HepG2 (cell line): ENCODE measurements around the gene MYO5B. TPM values are rescaled to one million over a fixed set of nuclear protein-coding genes. Genes with fewer than 3 reads are reported as not detected.

Experiments
- ATAC-seq: fragments of 200-7000 bp; cut with Tn5 transposase; 3 replicates; pipeline ENCODE4 v1.9.1; 2020; ENCODE audit warnings: mild to moderate bottlenecking, moderate library complexity
- BruUV-seq: library from RNA; stranded (reverse); fragments of 400-500 nt; replicated peaks from 2 replicates; lab custom pipeline; 2021; lab: Mats Ljungman, UMichigan
- CTCF ChIA-PET: fragments of 300-600 bp; formaldehyde crosslinking; extraction: SDS; loops from one replicate; lab custom pipeline; 2021; ENCODE audit warnings: low total read pairs, inconsistent platforms, low intra/inter-chr PET ratio; lab: Yijun Ruan, JAX
- POLR2A ChIA-PET: fragments of 350-600 bp; sonication (Branson Sonifier 250); formaldehyde crosslinking; loops from one replicate; lab custom pipeline; 2020; ENCODE audit warnings: antibody characterized with exemption, inconsistent platforms; lab: Yijun Ruan, JAX
- DNase-seq: peaks from one replicate; pipeline ENCODE4 v3.0.0-alpha.2; 2015; ENCODE audit warnings: low spot score
- FAIRE-seq: peaks from 3 replicates; lab custom pipeline; 2011; peaks lifted over from hg19 to GRCh38; lab: Jason Lieb, UNC
- H2AFZ ChIP-seq: one replicate; pipeline ENCODE4 v1.6.1; 2011; ENCODE audit warnings: low read length, inconsistent platforms
- H3K27ac ChIP-seq: fragments of 300-600 bp; 3 replicates; pipeline ENCODE4 v1.8.0; 2011; ENCODE audit warnings: mixed run types, mild to moderate bottlenecking, mixed read lengths, low read length, inconsistent platforms; ENCODE audit not compliant: insufficient read depth; ENCODE audit errors: extremely low read length
- H3K27me3 ChIP-seq, 2 experiments: fragments of 200-600 bp in 1 of 2; 2 replicates in 1 of 2; 3 replicates in 1 of 2; pipeline versions ENCODE4 v1.6.0 to v1.8.0; 2011; ENCODE audit warnings: low read length in 2 of 2, mild to moderate bottlenecking in 2 of 2, moderate library complexity in 2 of 2, inconsistent platforms in 1 of 2; ENCODE audit not compliant: insufficient read depth in 2 of 2, control insufficient read depth in 1 of 2
- H3K36me3 ChIP-seq, 2 experiments: fragments of 200-600 bp in 1 of 2; replicated peaks in 1 of 2; 2 replicates in 1 of 2; 3 replicates in 1 of 2; pipeline versions ENCODE4 v1.5.1 to v1.8.0; 2011; ENCODE audit warnings: low read length in 2 of 2, inconsistent platforms in 1 of 2; ENCODE audit not compliant: insufficient read depth in 2 of 2, control insufficient read depth in 1 of 2
- H3K4me1 ChIP-seq: 2 replicates; pipeline ENCODE4 v1.5.1; 2012; ENCODE audit warnings: low read length, inconsistent platforms; ENCODE audit not compliant: insufficient read depth
- H3K4me2 ChIP-seq: 2 replicates; pipeline ENCODE4 v1.6.0; 2011; ENCODE audit warnings: low read depth, low read length, inconsistent platforms
- H3K4me3 ChIP-seq, 3 experiments: fragments of 200-600 bp in 1 of 3; sonication (generic), shearing (Covaris generic) in 1 of 3; replicated peaks in 1 of 3; 2 replicates each; pipeline ENCODE4 v1.5.1; 2011 to 2016; ENCODE audit warnings: low read length in 3 of 3, inconsistent platforms in 2 of 3, low read depth in 2 of 3, mild to moderate bottlenecking in 2 of 3, control low read depth in 1 of 3, mixed read lengths in 1 of 3; ENCODE audit not compliant: insufficient read depth in 1 of 3
- H3K79me2 ChIP-seq: one replicate; pipeline ENCODE4 v1.6.1; 2011; ENCODE audit warnings: low read length, inconsistent platforms; ENCODE audit not compliant: insufficient read depth
- H3K9ac ChIP-seq: 2 replicates; pipeline ENCODE4 v1.6.0; 2011; ENCODE audit warnings: mild to moderate bottlenecking, low read depth, low read length, inconsistent platforms; ENCODE audit not compliant: insufficient read depth
- H3K9me3 ChIP-seq: 2 replicates; pipeline ENCODE4 v1.5.1; 2012; ENCODE audit warnings: mild to moderate bottlenecking, low read length
- H4K20me1 ChIP-seq: 2 replicates; pipeline ENCODE4 v1.6.0; 2011; ENCODE audit warnings: inconsistent platforms, mild to moderate bottlenecking, low read length, moderate library complexity; ENCODE audit not compliant: insufficient read depth
- ATAD3A ChIP-seq: sonication (generic); formaldehyde crosslinking; IDR thresholded peaks from 2 replicates; pipeline ENCODE4 v1.4.0; 2020; ENCODE audit warnings: missing genetic modification reagents
- FOSL1 ChIP-seq: sonication (generic); formaldehyde crosslinking; IDR thresholded peaks from 2 replicates; pipeline ENCODE4 v1.9.0; 2021; ENCODE audit warnings: missing genetic modification reagents, borderline replicate concordance
- HDAC1 ChIP-seq: sonication (generic); formaldehyde crosslinking; IDR thresholded peaks from 2 replicates; pipeline ENCODE4 v1.5.1; 2020; ENCODE audit warnings: mild to moderate bottlenecking, missing genetic modification reagents
- HNRNPK ChIP-seq: fragments of 200-400 bp; formaldehyde crosslinking; IDR thresholded peaks from 2 replicates; pipeline ENCODE4 v1.6.1; 2018; ENCODE audit warnings: low read length, low read depth, moderate library complexity, mild to moderate bottlenecking; ENCODE audit not compliant: poor library complexity, severe bottlenecking
- IKZF1 ChIP-seq: fragments of 450-650 bp; IDR thresholded peaks from 2 replicates; pipeline ENCODE4 v1.7.1; 2016
- MIER3 ChIP-seq: IDR thresholded peaks from 2 replicates; pipeline ENCODE4 v1.6.1; 2016; ENCODE audit warnings: missing compliant biosample characterization, borderline replicate concordance
- TFE3 ChIP-seq: IDR thresholded peaks from 2 replicates; pipeline ENCODE4 v1.6.1; 2016
- YEATS4 ChIP-seq: sonication (generic); formaldehyde crosslinking; IDR thresholded peaks from 2 replicates; pipeline ENCODE4 v1.4.0; 2020; ENCODE audit warnings: missing genetic modification reagents, borderline replicate concordance
- ZEB1 ChIP-seq: IDR thresholded peaks from 2 replicates; pipeline ENCODE4 v1.6.1; 2012; ENCODE audit warnings: mild to moderate bottlenecking, low read depth, inconsistent platforms; ENCODE audit not compliant: insufficient replicate concordance
- ZKSCAN1 ChIP-seq: fragments of 150-350 bp; IDR thresholded peaks from 2 replicates; pipeline ENCODE4 v1.6.1; 2014; ENCODE audit warnings: low read length
- ZKSCAN8 ChIP-seq: IDR thresholded peaks from 2 replicates; pipeline ENCODE4 v1.6.1; 2016; ENCODE audit warnings: borderline replicate concordance, missing genetic modification reagents, missing compliant biosample characterization
- ZNF318 ChIP-seq: sonication (generic); formaldehyde crosslinking; IDR thresholded peaks from 2 replicates; pipeline ENCODE4 v1.4.0; 2020; ENCODE audit warnings: mild to moderate bottlenecking, missing genetic modification reagents
- ZNF792 ChIP-seq: IDR thresholded peaks from 2 replicates; pipeline ENCODE4 v1.6.1; 2016
- ZSCAN5A ChIP-seq: sonication (generic); formaldehyde crosslinking; IDR thresholded peaks from 2 replicates; pipeline ENCODE4 v1.8.0; 2022; ENCODE audit warnings: mild to moderate bottlenecking, missing genetic modification reagents, borderline replicate concordance
- WGBS: methylation state at CpG from one replicate; pipeline ENCODE4 v1.1.6; 2017; ENCODE audit warnings: low lambda C conversion rate; 5-methylcytosine and 5-hydroxymethylcytosine counted together
- in situ Hi-C: cut with HindIII; loops from 2 replicates; pipeline ENCODE4 v1.10.0; 2017; ENCODE audit warnings: low pct_unique_long_range_greater_than_20kb; ENCODE audit not compliant: extremely low pct_ligation_motif_present
- intact Hi-C: fragments of 100-400 bp; cut with micrococcal nuclease; formaldehyde crosslinking; loops from one replicate; pipeline ENCODE4 v1.10.0; 2022; ENCODE audit not compliant: unreplicated experiment
- polyA plus RNA-seq, 8 experiments: library from polyadenylated mRNA; depleted of rRNA in 3 of 8; stranded (reverse) in 7 of 8; unstranded in 1 of 8; fragments of >200 nt; fragmentation: Illumina TruSeq in 4 of 8; extraction: Trizol in 4 of 8; gene quantifications; 2 replicates each; pipeline versions ENCODE4 v1.2.1 to v1.2.3, GENCODE V29; 2011 to 2016; ENCODE audit warnings: low read depth in 4 of 8, missing spikeins in 1 of 8, mixed read lengths in 1 of 8; ENCODE audit not compliant: insufficient read depth in 1 of 8
- total RNA-seq, 5 experiments: library from RNA; depleted of rRNA; stranded (reverse); fragments of >200 nt; fragmentation: Illumina TruSeq; extraction: Trizol; gene quantifications; 2 replicates each; pipeline ENCODE4 v1.2.3, GENCODE V29; 2016; ENCODE audit warnings: low read depth in 1 of 5

The MYO5B gene
- total and polyA plus RNA-seq, 2 of the 13 experiments (the other 11 are each of a cell fraction or from before 2014, with no cell fraction given) = 13.1 to 24.0 TPM

GRCh38 chr18:49960376-49960775 is 234.6 kb downstream of the MYO5B start:
- Histone ChIP-seq H3K27me3 (no peaks in the 10 kb centered on the region), H3K36me3 (peaks cover 0 to 14% of the 10 kb centered on the region in 2 experiments; a peak in 2 of 5 replicates), H3K4me1 (peaks cover under 1% of the 10 kb centered on the region; the same call in 1 of the 2 replicates), H3K9me3 (no peaks in the 10 kb centered on the region), H3K79me2 (no peaks in the 10 kb centered on the region), H3K4me3 (no peak overlapping the region), H4K20me1 (no peaks in the 10 kb centered on the region), H2AFZ (no peak overlapping the region), H3K9ac (no peak overlapping the region), H3K4me2 (no peak overlapping the region), H3K27ac (no peak overlapping the region)
- FAIRE-seq (no peak), ATAC-seq (no peak), DNase-seq (no peak)
- CTCF ChIA-PET = no interaction called here
- 92% methylated on average over 4 of the region's 4 CpGs for WGBS
- intact Hi-C loops = no loop called here
- POLR2A ChIA-PET = no interaction called here
- BruUV-seq = no TSS peak
- in situ Hi-C loops = no loop called here
- TF ChIP-seq ZKSCAN1 = no peak
- no peak for TF ChIP-seq ZNF318
- TF ChIP-seq MIER3 = no peak
- TF ChIP-seq IKZF1 = no peak
- no peak for TF ChIP-seq ATAD3A
- TF ChIP-seq HNRNPK = no peak
- no peak for TF ChIP-seq YEATS4
- TF ChIP-seq FOSL1 = no peak
- no peak for TF ChIP-seq ZSCAN5A (CRISPR knock-in tag)
- no peak for TF ChIP-seq ZEB1
- TF ChIP-seq ZKSCAN8 (CRISPR knock-in tag) = no peak
- TF ChIP-seq ZNF792 (CRISPR knock-in tag) = no peak
- TF ChIP-seq TFE3 (CRISPR knock-in tag) = no peak
- TF ChIP-seq HDAC1 (CRISPR knock-in tag) = no peak
